Right forelimb (tissue), 1 donor: ENCODE data around the gene CENPL.
"Not testable (repeated sequence)": the region's sequence is repeated elsewhere in the genome, so short reads cannot be mapped to it uniquely, and the experiment has no call there.

Experiments
- DNase-seq: peaks from one replicate; pipeline ENCODE4 v3.0.0-alpha.2; 2018

CENPL gene, protein sequence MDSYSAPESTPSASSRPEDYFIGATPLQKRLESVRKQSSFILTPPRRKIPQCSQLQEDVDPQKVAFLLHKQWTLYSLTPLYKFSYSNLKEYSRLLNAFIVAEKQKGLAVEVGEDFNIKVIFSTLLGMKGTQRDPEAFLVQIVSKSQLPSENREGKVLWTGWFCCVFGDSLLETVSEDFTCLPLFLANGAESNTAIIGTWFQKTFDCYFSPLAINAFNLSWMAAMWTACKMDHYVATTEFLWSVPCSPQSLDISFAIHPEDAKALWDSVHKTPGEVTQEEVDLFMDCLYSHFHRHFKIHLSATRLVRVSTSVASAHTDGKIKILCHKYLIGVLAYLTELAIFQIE

DNA sequence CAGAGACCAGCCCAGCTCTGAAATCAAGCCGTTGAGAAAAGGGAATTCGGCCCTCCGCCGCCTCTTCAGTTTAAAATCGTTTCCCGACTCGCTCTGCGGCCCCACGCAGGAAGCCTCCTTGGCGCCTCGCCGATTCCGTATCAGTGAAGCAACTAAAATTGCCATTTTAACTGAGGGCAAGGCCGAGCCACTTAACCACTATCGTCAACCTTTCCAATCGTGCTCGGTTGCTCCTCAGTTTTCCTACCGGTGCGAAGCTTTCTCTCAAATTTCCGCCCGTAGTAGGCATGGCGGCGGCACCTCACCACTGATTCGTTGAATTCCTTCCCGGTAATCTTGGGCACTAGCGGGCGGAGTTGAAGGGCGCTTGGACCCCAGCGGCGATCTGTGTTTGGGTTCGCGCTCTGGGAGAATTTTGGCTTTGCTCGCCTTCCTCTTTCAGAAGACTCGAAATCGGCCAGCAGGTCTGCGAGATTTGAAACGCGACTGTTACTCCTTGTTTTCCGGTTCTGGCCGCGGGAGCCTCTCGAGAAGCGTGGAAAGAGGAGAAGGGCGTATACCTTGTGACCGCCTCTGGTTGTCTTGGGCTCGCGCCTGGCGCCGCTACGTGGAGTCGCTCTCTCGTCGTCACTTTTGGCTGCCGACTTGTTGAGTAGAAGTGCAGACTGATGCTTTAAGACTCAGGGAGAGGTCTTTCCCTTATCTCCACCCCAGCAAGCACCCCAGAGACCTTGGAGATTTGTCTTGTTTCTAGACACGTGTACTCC is at the start of gene CENPL, which contains the start of gene DARS2:
Gene CENPL (minus strand): TSS at position 569 of the 767 bp plus-strand sequence. CDS start 13,584 bp downstream, outside the sequence.
Gene DARS2 (plus strand): TSS at position 359 of the 767 bp plus-strand sequence. CDS start 557 bp downstream, outside the sequence.
- peak; percentile 95 for DNase-seq

DNA sequence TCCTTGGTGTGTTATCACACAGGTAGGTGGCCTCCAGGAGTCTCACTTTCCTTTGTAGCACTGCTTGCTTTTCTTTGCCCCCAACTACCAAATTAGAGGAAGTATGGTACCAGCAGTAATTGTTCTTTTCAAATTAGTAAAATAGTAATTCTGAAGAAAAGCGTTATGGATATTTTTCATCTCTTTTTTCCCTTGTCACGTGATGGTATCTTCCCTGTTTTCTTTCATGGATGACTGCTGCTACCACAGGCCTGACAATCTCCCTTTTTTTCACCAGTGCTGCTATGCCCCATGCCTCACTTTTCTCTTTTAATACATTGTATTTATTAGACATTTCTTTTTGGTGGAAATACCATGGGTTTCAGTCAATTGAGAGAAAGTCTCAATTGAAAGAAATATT is 46.8 kb upstream of the CENPL start:
- no peak for DNase-seq

DNA sequence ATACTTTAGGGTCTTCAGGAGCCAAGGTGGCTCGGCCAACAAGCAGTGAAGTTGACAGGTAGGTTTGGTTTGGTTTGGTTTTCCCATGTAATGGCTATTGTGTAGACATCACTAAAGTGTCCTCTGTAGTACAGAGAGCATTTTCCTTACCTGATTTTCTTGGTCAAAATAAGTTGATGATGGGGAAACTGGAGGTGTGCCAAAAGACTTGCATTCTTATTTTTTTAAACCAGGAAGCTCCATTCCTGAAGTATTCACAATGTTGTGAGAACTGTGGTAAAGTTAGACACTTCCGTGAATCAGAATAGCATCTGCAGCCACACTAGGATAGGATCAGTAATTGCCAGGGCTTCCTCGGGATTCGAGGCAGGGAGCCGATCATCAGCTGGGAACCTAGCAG is 46.4 kb upstream of the CENPL start:
- no peak for DNase-seq

DNA sequence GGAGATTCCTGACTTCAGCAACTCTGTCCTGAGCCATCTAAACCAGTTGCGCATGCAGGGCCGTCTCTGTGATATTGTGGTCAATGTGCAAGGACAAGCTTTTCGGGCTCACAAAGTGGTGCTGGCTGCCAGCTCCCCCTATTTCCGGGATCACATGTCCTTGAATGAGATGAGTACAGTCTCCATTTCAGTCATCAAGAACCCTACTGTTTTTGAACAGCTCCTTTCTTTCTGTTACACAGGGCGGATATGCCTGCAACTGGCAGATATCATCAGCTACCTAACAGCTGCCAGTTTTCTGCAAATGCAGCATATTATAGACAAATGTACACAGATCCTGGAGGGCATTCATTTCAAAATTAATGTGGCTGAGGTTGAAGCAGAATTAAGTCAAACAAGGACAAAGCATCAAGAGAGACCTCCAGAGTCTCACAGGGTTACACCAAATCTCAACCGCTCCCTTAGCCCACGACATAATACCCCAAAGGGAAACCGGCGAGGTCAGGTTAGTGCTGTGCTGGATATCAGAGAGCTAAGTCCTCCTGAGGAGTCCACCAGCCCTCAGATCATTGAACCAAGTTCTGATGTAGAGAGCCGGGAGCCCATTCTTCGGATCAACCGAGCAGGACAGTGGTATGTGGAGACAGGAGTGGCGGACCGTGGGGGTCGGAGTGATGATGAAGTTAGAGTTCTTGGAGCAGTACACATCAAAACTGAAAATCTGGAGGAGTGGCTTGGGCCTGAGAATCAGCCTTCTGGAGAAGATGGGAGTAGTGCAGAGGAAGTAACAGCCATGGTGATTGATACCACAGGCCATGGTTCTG is 45.8 kb upstream of the CENPL start:
- DNase-seq, result no peak

DNA sequence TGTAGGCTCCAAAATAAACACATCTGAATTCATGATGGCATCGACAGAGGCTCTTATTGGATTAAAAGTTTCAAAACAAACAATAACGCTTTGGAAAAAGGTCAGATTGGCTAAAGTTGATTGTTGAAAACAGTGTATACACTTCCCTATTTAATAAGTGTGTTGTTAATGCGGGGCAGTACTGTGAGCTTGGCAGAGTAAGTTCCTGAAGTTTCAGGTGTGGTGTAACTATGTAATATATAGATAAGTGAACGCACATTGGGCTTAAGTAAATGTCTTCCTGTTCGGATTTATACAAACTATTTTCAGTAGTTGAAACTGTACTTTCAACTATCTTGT is 44.3 kb upstream of the CENPL start:
- no peak for DNase-seq

DNA sequence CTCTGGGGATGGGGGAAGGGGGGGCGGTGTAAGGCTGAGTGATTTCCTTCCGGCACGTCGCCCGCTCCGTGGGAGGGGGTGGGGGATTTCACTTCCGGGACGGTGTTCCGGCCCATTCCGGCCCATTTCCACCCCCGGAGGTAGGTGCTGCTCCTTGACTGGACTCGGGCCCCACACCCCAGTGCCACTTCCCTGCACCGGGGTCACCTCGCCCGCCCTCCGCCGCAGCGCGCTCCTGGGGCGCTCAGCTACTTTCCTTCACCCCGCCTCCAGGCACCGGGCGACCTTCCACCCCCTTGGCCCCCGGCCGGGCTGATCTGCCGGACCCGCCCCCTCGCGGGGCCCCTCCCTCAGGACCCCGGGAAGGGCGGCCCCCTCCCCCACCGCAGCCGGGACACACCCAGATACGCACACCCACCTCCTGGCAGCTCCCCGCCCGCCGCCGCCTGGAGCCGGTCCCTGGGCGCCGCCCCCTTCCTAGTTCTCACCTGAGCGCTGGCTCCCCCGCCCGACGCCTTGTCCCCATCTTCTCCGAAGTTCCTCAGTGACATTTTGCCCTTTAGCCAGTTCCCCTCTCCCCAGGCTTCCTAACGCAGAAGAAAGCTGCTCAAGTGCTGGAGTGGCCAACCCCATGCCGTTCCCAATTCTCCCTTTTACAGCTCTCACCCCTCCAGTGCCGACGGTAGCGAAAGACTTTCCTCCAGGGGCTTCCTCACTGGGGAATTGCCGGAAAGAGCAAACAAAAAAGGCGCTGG is 43.8 kb upstream of the CENPL start, which contains the start of gene ZBTB37:
Gene ZBTB37 (plus strand): TSS at position 115 of the 755 bp plus-strand sequence. CDS start 1,846 bp downstream, outside the sequence.
- DNase-seq, result peak; percentile 92

DNA sequence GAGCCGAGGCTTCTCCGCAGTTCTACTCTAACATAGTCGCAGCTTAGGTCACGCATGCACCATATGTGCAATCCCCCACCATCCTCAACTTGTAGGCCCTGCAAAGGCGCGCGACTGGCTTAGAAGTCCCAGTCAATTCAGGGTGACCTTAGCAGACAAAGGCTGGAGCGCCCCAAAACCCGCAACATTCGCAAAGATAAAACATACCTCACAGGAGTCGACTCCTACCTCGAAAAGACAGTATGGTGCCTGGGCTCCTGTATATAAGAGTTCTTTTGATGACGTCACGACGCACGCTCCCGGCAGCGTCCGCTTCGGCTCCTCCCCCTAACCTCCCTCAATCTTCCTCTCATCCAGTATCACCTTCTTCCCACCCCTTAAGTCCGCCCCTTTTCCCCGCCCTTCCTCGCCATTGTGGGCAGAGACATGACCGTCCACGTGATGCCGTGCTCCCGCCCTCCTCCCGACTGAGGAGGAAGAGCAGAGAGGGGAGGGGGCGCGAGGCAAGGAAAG is 43.1 kb upstream of the CENPL start, which contains the start of gene GAS5:
Gene GAS5 (minus strand): TSS at position 237 of the 513 bp plus-strand sequence.
- peak; percentile 99 for DNase-seq

DNA sequence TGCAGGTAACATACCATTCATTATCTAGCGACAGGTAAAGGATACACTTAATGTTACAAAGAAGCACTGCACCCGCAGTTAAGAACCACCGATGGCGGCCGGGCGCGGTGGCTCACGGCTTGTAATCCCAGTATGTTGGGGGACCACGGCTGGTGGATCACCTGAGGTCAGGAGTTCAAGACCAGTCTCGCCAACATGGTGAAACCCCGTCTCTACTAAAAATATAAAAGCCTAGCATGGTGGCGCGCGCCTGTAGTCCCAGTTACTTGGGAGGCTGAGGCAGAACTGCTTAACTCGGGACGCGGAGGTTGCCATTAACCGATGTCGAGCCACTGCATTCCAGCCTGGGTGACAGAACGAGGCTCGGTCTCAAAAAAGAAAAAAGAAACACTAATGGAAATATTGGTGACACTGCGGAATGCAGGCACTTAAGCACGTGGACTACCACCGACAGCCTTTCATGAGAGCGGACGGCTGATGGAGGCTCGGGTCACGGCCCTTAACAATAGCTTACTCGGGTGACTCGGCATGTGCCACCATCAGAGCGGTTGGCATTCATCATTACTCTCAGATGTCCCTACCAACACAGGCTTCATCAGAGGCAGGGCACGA is 42.6 kb upstream of the CENPL start:
- DNase-seq, result no peak

DNA sequence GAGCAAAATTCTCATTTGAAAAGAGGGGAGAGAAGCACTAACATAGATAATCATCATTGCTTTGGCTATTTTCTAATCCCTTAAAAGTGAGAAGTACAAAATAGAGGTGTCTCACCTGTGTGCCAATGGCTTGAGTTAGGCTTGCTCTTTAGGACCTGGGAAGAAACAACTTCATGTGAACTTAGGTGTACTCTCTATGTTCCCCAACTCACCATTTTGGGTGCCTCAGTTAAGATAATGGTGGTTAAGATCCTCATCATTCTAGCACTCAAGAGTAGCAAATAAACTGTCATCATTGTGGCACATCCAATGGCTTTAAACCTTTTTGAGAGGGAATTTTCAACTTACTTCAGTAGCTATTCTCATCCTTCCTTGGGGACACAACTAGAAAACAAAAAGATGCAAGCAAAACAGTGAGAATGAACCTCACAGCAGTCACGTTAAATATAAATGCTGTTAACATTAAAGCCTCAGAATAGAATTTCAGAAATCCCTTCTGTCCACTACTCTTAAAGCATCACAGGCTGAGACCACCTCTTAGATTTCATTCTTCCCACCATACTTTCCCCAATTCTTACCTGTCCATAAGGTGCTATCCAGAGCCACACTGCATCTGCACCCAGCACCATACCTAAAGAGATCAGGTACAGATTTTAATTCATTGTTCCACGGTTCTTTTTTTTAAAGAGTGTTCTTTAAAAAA is 41.9 kb upstream of the CENPL start:
- no peak for DNase-seq

DNA sequence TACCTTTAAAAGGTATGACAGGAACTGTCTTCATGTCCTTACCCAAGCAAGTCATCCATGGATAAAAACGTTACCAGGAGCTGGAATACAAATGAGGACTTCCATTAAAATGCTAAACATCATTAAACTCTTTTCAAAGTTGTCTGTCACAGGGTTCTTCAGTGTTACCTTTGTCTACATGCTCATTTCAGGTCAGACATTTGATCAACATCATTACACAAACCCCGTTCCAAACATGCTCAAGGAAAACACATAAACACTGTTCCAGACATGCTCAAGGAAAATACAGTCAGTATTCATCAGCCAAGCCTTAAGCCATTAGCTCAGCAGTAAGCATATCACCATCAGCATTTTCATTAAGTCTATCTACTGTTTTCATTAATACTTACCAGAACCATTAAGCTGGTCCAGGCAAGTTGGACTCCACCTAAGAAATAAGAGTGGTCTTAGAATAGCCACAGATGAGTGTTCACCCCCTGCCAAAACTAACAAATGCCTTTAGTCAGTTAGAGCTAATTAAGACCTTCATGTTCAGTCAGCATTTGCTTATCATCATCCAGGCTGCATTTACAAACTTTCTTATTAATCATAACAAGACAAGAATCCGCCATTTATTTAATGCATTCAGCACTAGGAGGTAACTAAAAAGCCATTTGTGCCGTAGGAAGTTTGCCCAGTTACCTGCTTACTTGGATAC is 40.9 kb upstream of the CENPL start:
- DNase-seq, result no peak

DNA sequence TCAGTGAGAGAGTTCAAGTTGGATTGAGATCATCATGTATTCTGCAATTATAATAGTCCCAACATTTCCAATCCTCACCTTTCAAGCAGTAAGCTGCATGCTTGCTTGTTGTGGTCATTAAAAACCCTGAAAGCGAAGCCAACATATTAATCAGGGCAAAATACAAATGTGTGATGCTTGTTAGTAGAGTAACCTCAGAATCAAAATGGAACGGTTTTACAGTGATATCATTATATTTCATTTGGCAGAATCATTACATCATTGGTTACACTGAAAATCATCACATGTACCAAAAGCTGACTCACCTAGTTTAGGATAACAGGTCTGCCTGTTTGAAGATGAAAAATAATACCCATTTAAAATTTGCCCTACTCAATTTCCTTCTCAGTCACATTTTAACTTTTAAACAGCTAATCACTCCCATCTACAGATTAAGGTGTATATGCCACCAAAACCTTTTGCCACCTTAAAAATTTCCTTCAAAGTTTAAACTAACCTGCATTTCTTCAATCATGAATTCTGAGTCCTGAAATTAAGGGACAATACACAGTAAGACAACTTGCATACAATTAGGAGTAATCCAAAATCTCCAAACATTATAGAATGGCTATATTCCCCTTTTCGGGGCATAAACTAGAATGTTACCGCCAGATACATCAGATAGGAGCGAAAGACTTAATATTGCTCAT is 39.6 kb upstream of the CENPL start:
- no peak for DNase-seq

DNA sequence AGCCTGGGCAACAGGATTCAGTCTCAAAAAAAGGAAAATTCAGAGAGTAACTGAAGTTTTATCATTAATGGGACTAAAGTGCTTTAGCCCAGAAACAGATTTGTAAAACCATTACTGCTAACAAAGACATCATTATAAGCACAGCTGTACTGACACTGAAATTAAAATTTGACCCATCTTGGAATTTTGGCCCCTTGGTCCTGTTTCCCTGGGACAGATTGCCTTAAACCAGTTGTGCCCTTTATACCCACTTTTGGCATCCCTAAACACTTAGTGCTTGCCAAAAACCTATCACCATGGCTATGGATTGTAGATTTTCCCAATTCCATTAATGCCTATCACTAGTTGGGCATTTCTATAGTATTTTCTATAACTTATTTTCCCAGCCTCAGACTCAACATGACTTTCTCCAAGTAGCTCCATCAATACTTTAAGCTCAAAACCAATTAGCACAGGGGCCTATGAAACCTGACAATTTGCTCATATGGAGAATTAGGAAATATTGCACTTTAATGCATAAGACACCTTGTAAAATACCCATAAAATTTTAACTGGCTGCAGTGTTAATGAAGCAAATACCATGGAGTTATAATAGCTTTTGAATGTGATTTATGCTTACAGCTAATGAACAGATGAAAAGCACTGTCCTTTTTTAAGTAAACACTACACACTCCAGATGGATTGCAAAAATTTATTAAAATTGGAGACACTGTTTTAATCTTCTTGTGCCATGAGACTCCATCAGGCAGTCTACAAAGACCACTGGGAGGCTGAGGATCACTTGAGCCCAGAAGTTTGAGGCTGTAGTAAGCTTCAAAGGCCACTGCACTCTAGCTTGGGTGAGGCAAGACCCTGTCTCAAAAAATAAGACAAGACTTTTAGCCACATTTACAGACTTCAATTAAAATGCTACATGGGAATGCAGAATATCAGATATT is 38.8 kb upstream of the CENPL start:
- no peak for DNase-seq

DNA sequence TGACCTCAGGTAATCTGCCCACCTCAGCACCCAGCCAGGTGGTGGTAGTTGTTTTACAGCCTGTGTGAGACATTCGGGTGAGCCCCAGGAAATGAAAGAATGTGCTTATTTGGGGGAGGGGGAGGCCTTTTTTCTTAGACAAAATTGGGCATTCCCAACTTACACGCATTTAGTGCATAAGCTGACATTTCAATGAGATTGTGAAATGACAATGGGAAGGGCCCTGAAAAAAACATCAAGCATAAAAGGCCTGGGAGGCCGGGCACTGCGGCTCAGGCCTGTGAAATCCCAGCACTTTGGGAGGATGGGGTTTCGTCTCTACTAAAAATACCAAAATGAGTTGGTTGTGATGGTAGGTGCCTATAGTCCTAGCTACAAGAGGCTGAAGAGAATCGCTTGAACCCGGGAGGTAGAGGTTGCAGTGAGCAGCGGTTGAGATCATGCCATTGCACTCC is 38.1 kb upstream of the CENPL start:
- DNase-seq, result no peak

DNA sequence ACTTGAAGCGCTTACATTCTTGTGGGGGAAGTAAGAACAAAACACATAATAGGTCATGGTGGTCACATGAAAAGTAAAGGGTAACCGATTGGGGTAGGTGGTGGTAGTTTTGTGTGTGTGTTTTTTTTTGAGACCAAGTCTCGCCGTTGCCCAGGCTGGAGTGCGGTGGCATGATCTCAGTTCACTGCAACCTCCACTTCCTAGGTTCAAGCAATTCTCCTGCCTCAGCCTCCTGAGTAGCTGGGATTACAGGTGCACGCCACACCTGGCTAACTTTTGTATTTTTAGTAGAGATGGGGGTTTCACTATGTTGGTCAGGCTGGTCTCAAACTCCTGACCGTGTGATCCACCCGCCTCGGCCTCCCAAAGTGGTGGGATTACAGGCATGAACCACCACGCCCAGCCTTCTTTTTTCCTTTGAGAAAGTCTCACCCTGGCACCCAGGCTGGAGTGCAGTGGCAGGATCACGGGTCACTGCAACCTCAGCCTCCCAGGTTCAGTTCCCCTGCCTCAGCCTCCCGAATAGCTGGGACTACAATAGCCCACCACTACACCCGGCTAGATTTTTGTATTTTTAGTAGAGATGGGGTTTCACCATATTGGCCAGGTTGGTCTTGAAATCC is 37.6 kb upstream of the CENPL start:
- DNase-seq, result not testable (repeated sequence)

DNA sequence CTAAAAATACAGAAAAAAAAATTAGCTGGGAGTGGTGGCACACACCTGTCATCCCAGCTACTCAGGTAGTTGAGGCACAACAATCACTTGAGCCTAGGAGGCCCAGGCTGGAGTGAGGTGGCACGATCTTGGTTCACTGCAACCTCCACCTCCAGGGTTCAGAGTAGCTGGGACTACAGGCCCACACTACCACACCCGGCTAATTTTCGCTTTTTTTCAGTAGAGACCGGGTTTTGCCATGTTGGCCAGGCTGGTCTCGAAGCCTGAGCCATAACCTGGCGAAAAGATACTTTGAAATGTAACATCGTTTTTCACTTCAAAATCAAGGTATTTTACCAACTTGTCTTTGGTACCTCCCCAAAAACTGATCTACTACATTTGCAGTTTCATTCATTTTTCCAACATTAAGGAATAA is 37.1 kb upstream of the CENPL start:
- DNase-seq, result no peak

DNA sequence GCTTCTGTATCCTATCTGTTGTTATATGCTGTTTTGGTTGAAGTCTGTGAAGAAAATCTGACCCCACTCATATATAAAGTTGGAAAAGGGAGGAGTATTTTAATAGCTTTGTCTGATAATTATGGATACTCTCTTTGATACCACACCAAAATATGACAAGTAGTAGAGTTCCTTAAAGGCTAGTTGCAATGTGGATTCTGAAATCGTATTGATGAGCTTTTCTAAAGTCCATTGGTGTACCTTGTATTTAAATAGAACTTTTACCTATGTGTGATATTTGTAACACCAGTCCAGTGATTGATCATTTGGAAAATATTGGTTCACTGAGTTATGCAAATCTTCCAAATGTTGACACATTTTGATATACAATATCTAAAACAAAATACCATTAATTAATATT is 35.4 kb upstream of the CENPL start:
- no peak for DNase-seq

DNA sequence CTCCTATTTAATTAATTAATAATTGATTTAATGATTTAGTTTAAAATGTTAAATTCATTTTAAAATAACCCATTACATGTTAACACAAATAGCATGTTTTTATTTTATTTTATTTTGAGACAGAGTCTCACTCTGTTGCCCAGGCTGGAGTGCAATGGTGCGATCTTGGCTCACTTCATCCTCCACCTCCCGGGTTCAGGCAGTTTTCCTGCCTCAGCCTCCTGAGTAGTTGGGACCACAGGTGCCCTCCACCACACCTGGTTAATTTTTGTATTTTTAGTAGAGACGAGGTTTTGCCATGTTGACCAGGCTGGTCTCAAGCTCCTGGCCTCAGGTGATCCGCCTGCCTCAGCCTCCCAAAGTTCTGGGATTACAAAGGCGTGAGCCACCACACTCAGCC is 34.9 kb upstream of the CENPL start:
- not testable (repeated sequence) for DNase-seq

DNA sequence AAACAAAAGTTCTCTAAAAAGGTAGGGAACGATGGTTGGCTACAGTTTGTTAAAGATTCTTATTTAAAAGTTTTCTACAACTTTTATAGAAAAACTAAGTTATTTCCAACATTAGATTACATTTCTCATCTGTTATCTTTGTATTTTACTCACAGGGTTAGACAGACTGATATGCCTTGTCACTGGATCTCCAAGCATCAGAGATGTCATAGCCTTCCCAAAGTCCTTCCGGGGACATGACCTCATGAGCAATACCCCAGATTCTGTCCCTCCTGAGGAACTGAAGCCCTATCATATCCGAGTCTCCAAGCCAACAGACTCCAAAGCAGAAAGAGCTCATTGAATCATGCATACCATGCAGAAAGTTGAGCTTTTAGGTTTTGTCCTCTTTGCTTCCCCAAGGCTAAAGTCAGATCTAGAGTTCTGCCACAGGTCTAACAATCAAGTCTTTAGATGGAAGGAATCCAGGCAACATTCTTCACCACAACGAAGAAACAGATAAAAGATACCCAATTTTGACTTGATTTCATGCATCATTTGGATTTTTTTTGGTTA is 32.8 kb upstream of the CENPL start:
- DNase-seq, result no peak
